Activated naive CD8-positive, alpha-beta T cell treated with anti-CD3 and anti-CD28 coated beads for 36 hours (primary cell): Measurements from ENCODE around the gene NFYC. TPM values are rescaled to one million over a fixed set of nuclear protein-coding genes. Genes with fewer than 3 reads are reported as not detected.

ENCODE experiments used
- DNase-seq: peaks from one replicate; pipeline ENCODE4 v3.0.0; 2021
- H3K27ac Mint-ChIP-seq: one replicate; pipeline ENCODE4 v1.8.0; 2022; ENCODE audit warnings: mild to moderate bottlenecking, moderate library complexity, mixed read lengths
- H3K27me3 Mint-ChIP-seq: one replicate; pipeline ENCODE4 v1.8.0; 2022; ENCODE audit warnings: mild to moderate bottlenecking, mixed read lengths
- H3K36me3 Mint-ChIP-seq: one replicate; pipeline ENCODE4 v1.8.0; 2021; ENCODE audit warnings: mild to moderate bottlenecking, mixed read lengths
- H3K4me1 Mint-ChIP-seq: one replicate; pipeline ENCODE4 v1.8.0; 2021; ENCODE audit warnings: mixed read lengths
- H3K4me3 Mint-ChIP-seq: one replicate; pipeline ENCODE4 v1.8.0; 2022; ENCODE audit warnings: mild to moderate bottlenecking, moderate library complexity, mixed read lengths
- H3K9me3 Mint-ChIP-seq: one replicate; pipeline ENCODE4 v1.8.0; 2022; ENCODE audit warnings: mixed read lengths
- total RNA-seq, 2 experiments: library from RNA; stranded (reverse); gene quantifications; one replicate each; pipeline ENCODE4 v1.2.3, GENCODE V29; 2021

The NFYC gene
- total RNA-seq, 2 experiments from 2014 or later: 58.2 to 59.0 TPM

- no peak for DNase-seq
- H3K36me3 Mint-ChIP-seq: peaks cover 52% of the 10 kb centered on the region
- no peak overlapping the region for H3K4me3 Mint-ChIP-seq
- H3K9me3 Mint-ChIP-seq: no peaks in the 10 kb centered on the region
- peaks cover 42% of the 10 kb centered on the region for H3K4me1 Mint-ChIP-seq
- no peak overlapping the region for H3K27ac Mint-ChIP-seq
- no peaks in the 10 kb centered on the region for H3K27me3 Mint-ChIP-seq
Measured at GRCh38 chr1:40750451-40750908, 59.0 kb downstream of the NFYC start.

DNA sequence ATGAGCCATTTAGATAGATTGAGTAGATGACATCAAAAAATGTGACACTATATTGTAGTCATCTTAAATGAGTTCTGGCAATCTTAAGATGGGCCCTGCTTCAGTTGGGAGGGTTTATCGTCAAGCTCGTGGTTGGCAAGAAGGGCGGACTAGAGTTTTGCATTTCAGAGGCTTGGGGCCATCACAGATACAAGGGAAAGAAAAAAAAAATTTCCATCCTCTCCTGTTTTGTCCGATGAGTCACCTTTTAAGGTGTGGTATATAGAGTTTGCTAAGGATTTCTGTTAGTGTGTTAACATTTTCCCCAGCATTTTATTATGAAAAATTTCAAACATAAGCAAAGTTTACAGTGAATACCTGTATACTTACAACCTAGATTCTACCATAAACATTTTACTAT lies 60.3 kb downstream of the NFYC start:
- peak overlapping the region; percentile 63 for H3K27ac Mint-ChIP-seq
- peaks cover 43% of the 10 kb centered on the region for H3K36me3 Mint-ChIP-seq
- no peaks in the 10 kb centered on the region for H3K27me3 Mint-ChIP-seq
- H3K4me3 Mint-ChIP-seq: no peak overlapping the region
- peak; percentile 27 for DNase-seq
- no peaks in the 10 kb centered on the region for H3K9me3 Mint-ChIP-seq
- H3K4me1 Mint-ChIP-seq: peaks cover 33% of the 10 kb centered on the region

DNA sequence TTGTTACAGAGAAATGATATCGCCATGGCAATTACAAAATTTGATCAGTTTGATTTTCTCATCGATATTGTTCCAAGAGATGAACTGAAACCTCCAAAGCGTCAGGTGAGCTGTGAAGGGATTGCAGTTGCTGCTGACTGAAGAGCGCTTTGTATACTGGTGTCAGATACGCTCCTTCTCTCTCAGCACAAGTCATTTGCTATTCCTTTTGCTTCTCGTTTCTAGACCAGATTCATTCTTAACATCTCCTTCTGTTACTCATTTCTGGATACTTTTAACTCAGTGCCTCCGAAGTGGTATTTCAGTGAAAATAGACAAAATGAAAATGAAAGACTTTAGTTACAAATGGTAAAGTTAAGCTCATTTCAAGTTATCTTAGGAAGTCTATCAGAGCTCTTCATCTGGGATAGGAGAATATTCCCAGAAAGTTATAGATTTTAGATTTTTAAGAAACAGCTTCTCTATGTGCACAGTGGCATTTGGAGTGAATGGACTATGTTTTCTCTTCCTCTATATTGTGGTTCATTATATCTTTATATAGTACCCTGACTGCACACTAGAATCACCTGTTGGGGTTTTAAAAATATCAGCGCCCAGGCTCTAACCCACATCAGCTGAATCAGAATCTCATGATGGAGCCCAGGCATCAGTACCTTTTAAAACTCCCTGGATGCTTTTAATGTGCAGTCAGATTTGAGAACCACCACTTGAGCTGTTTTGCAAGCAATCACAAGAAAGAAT lies 61.8 kb downstream of the NFYC start:
- DNase-seq: no peak
- peak overlapping the region; percentile 27 for H3K4me3 Mint-ChIP-seq
- no peaks in the 10 kb centered on the region for H3K9me3 Mint-ChIP-seq
- no peaks in the 10 kb centered on the region for H3K27me3 Mint-ChIP-seq
- peaks cover 38% of the 10 kb centered on the region for H3K36me3 Mint-ChIP-seq
- H3K4me1 Mint-ChIP-seq: peaks cover 33% of the 10 kb centered on the region
- H3K27ac Mint-ChIP-seq: peak overlapping the region; percentile 34

DNA sequence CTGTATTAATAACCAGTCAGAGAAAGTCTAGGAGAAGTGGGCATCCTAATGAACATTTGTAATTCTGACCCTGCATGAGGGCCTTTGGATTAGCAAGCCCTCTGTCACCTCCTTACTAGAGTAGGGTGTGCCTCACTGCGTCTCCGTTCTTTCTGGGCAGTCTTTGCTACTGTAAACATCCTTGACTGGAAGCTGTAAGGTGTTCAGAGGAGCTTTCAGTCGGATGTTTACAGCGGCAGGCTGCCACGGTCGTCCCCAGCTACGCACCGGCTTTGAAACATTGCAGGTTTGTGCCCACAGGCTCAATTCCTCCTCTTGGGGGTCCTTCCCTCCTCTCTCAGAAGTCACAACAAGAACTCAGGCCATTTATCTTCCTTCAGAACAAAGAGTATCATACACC lies 62.7 kb downstream of the NFYC start:
- Mint-ChIP-seq H3K27me3 (no peaks in the 10 kb centered on the region), H3K4me1 (peaks cover 33% of the 10 kb centered on the region), H3K36me3 (peaks cover 33% of the 10 kb centered on the region), H3K4me3 (no peak overlapping the region), H3K9me3 (no peaks in the 10 kb centered on the region), H3K27ac (no peak overlapping the region)
- no peak for DNase-seq

GRCh38 chr1:40755067-40755466 lies 63.6 kb downstream of the NFYC start:
- Mint-ChIP-seq H3K27ac (no peak overlapping the region), H3K36me3 (peaks cover 36% of the 10 kb centered on the region), H3K27me3 (no peaks in the 10 kb centered on the region), H3K4me1 (peaks cover 33% of the 10 kb centered on the region), H3K4me3 (no peak overlapping the region), H3K9me3 (no peaks in the 10 kb centered on the region)
- DNase-seq: no peak

GRCh38 chr1:40756523-40756922 lies 65.0 kb downstream of the NFYC start:
- Mint-ChIP-seq H3K27me3 (no peaks in the 10 kb centered on the region), H3K4me3 (no peak overlapping the region), H3K4me1 (peaks cover 24% of the 10 kb centered on the region), H3K36me3 (peaks cover 27% of the 10 kb centered on the region), H3K27ac (peak overlapping the region; percentile 2), H3K9me3 (no peaks in the 10 kb centered on the region)
- DNase-seq: no peak

GRCh38 chr1:40757084-40757483 lies 65.6 kb downstream of the NFYC start:
- H3K9me3 Mint-ChIP-seq: no peaks in the 10 kb centered on the region
- no peaks in the 10 kb centered on the region for H3K27me3 Mint-ChIP-seq
- H3K27ac Mint-ChIP-seq: no peak overlapping the region
- peaks cover 26% of the 10 kb centered on the region for H3K36me3 Mint-ChIP-seq
- no peak overlapping the region for H3K4me3 Mint-ChIP-seq
- no peak for DNase-seq
- H3K4me1 Mint-ChIP-seq: peaks cover 19% of the 10 kb centered on the region

GRCh38 chr1:40758004-40758403 lies 66.5 kb downstream of the NFYC start:
- Mint-ChIP-seq H3K9me3 (no peaks in the 10 kb centered on the region), H3K36me3 (peaks cover 29% of the 10 kb centered on the region), H3K27me3 (no peaks in the 10 kb centered on the region), H3K27ac (no peak overlapping the region), H3K4me3 (no peak overlapping the region), H3K4me1 (peaks cover 19% of the 10 kb centered on the region)
- DNase-seq: no peak

GRCh38 chr1:40758578-40759343 lies 67.3 kb downstream of the NFYC start:
- peaks cover 31% of the 10 kb centered on the region for H3K36me3 Mint-ChIP-seq
- H3K9me3 Mint-ChIP-seq: no peaks in the 10 kb centered on the region
- H3K27me3 Mint-ChIP-seq: no peaks in the 10 kb centered on the region
- DNase-seq: no peak
- peaks cover 17% of the 10 kb centered on the region for H3K4me1 Mint-ChIP-seq
- H3K4me3 Mint-ChIP-seq: no peak overlapping the region
- no peak overlapping the region for H3K27ac Mint-ChIP-seq

DNA sequence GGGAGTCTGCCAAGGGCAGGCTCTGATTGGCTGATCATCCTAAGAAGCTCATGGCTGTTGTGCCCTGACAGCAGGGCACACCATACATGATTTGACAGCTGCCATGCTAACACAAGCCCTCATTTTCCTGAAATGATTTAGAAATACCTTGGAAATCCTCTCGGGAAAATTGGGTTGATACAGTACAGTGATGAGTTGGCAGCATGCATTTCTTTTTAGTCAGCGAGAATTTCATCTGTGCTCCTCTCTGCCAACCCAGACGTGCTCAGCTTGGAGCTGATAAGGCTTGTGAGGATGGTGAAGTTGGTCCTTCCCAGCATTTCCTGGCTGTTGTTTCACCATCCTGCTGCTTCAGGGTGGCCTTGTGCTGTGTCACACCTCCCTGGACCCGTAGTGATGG lies 69.5 kb downstream of the NFYC start:
- Mint-ChIP-seq H3K4me3 (no peak overlapping the region), H3K4me1 (peaks cover 27% of the 10 kb centered on the region), H3K27ac (no peak overlapping the region), H3K27me3 (no peaks in the 10 kb centered on the region), H3K36me3 (peaks cover 35% of the 10 kb centered on the region), H3K9me3 (no peaks in the 10 kb centered on the region)
- DNase-seq: no peak

- H3K9me3 Mint-ChIP-seq: no peaks in the 10 kb centered on the region
- H3K27ac Mint-ChIP-seq: peak overlapping the region; percentile 29
- H3K4me1 Mint-ChIP-seq: peaks cover 27% of the 10 kb centered on the region
- peaks cover 36% of the 10 kb centered on the region for H3K36me3 Mint-ChIP-seq
- DNase-seq: no peak
- no peaks in the 10 kb centered on the region for H3K27me3 Mint-ChIP-seq
- H3K4me3 Mint-ChIP-seq: no peak overlapping the region
Measured at GRCh38 chr1:40762144-40762923, 70.8 kb downstream of the NFYC start.

DNA sequence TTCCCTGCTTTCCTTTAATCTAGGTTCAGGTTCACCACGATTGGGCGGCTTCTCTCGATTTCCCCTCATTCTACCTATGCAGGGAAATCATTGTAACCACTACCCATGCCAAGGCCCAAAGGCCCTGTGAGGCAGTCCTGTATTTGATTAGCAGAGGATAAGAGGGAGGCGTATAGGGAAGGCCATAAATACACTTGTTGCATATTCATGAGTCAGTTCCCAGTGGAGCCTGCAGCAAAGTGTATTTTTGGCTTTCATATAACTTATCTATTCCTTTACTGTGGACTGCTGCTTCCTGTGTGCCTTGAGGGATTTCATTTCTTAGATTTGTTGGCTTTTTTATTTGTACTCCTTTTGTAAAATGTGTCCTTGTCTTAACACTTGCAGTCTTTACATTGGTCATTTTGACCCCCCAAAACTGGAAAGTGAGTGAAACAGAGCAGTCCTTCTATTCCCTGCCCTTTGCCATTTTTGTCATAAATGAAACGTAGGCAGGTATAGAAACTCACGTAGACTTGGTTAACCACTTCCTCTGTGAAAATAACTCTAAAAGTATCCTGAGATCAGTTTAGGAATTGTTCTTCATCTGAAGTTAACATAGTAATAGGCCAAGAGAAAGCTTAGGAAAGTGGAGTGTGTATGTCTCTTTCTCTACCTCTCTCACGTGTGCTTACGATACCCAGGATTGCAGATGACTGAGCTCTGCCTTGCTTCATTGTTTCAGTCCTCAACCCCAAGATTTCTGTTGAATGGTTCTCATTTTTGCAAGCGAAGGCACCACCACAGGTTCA lies 72.4 kb downstream of the NFYC start:
- no peak for DNase-seq
- no peaks in the 10 kb centered on the region for H3K27me3 Mint-ChIP-seq
- H3K36me3 Mint-ChIP-seq: peaks cover 42% of the 10 kb centered on the region
- H3K4me1 Mint-ChIP-seq: peaks cover 32% of the 10 kb centered on the region
- H3K9me3 Mint-ChIP-seq: no peaks in the 10 kb centered on the region
- H3K4me3 Mint-ChIP-seq: peak overlapping the region; percentile 71
- peak overlapping the region; percentile 92 for H3K27ac Mint-ChIP-seq

- no peak overlapping the region for H3K4me3 Mint-ChIP-seq
- H3K4me1 Mint-ChIP-seq: peaks cover 35% of the 10 kb centered on the region
- H3K9me3 Mint-ChIP-seq: no peaks in the 10 kb centered on the region
- no peak overlapping the region for H3K27ac Mint-ChIP-seq
- no peak for DNase-seq
- no peaks in the 10 kb centered on the region for H3K27me3 Mint-ChIP-seq
- peaks cover 37% of the 10 kb centered on the region for H3K36me3 Mint-ChIP-seq
Measured at GRCh38 chr1:40764981-40765380, 73.5 kb downstream of the NFYC start.

DNA sequence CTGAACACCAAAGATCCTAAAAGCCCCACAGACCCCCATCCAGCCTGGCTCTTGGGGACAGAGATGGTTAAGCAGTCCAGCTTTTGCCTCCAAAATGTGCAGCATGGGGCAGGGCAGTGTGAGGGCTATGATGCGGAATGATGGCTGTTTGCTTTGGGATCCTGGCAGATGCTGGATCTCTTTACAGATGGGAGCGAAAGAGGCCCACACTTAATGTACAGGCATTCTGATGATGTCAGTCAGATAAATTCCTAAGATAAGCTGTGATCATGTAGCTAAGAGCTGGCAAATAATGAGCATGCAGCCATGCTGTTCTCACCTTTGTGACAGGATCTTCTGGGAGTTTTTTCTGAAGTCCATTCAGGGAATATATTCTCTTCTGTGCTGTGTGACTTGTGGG lies 74.5 kb downstream of the NFYC start:
- no peak overlapping the region for H3K27ac Mint-ChIP-seq

More for the DNA sequence above, 74.5 kb downstream of the NFYC start:
- DNase-seq: no peak
- Mint-ChIP-seq H3K4me1 (peaks cover 35% of the 10 kb centered on the region), H3K4me3 (no peak overlapping the region), H3K36me3 (peaks cover 39% of the 10 kb centered on the region), H3K9me3 (no peaks in the 10 kb centered on the region), H3K27me3 (no peaks in the 10 kb centered on the region)
